22Rv1 (cell line): ENCODE data around the gene UBA1.

Source experiments
- CTCF ChIP-seq: fragments of 450-650 bp; IDR thresholded peaks from 2 replicates; pipeline ENCODE4 v1.5.1; 2017; ENCODE audit warnings: mild to moderate bottlenecking
- ZFX ChIP-seq: fragments of 450-650 bp; IDR thresholded peaks from 2 replicates; pipeline ENCODE4 v1.6.1; 2017; ENCODE audit warnings: antibody characterized with exemption, borderline replicate concordance

- TF ChIP-seq CTCF (no peak), ZFX (no peak)
These were observed 29.2 kb downstream of the UBA1 start for GRCh38 chrX:47222751-47223350.
